ENCODE results near the gene RNLS. TPM values are rescaled to one million over a fixed set of nuclear protein-coding genes. Genes with fewer than 3 reads are reported as not detected.
"Not testable (repeated sequence)": the region's sequence is repeated elsewhere in the genome, so short reads cannot be mapped to it uniquely, and the experiment has no call there.

RNLS gene
- total RNA-seq, 1 experiment from 2014 or later: 8.1 TPM

DNA sequence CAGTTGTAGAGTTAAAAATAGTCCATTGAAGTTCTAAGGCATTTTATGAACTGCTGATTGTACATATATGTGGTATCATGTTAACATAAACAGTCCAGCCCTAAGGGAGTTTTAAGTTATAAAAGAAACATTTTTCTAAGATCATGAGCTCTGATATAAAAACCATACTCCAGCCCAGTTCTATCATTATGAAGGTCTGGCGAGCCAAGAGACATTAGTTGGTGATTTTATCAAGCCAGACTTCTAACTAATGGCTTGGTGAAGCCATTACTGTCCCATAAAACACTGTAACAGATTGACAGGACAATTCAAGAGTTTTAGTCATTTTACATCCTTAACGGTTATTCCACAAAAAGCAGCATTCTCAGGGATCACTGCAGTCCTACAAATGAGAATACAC is 221.6 kb downstream of the RNLS start:
- TF ChIP-seq EZH2 (IDR thresholded peaks at IDR 0.05; ENCODE audit: borderline replicate concordance, low read depth, low read length, poor library complexity, severe bottlenecking): no peak
- TF ChIP-seq, protein P1, sequence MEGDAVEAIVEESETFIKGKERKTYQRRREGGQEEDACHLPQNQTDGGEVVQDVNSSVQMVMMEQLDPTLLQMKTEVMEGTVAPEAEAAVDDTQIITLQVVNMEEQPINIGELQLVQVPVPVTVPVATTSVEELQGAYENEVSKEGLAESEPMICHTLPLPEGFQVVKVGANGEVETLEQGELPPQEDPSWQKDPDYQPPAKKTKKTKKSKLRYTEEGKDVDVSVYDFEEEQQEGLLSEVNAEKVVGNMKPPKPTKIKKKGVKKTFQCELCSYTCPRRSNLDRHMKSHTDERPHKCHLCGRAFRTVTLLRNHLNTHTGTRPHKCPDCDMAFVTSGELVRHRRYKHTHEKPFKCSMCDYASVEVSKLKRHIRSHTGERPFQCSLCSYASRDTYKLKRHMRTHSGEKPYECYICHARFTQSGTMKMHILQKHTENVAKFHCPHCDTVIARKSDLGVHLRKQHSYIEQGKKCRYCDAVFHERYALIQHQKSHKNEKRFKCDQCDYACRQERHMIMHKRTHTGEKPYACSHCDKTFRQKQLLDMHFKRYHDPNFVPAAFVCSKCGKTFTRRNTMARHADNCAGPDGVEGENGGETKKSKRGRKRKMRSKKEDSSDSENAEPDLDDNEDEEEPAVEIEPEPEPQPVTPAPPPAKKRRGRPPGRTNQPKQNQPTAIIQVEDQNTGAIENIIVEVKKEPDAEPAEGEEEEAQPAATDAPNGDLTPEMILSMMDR (conservative IDR thresholded peaks at IDR 0.05; ENCODE audit: low read depth, low read length): no peak
- H3K9me3 ChIP-seq (ENCODE audit: low read depth, low read length, poor library complexity, severe bottlenecking): no peaks in the 10 kb centered on the region
- ChIA-PET POLR2A (ENCODE audit: low non-redundant PET) (no interaction called here), CTCF (no interaction called here)
- no TSS peak for BruUV-seq (replicated peaks)
- no peaks in the 10 kb centered on the region for H3K4me1 ChIP-seq (ENCODE audit: insufficient read depth, low read length, poor library complexity, severe bottlenecking)
- H3K36me3 ChIP-seq (ENCODE audit: insufficient read depth, low read length, poor library complexity, severe bottlenecking): no peaks in the 10 kb centered on the region
- H3K27ac ChIP-seq (ENCODE audit: low read depth, low read length, poor library complexity, severe bottlenecking): no peak overlapping the region
- no peak for DNase-seq (ENCODE audit: low spot score)
- no peaks in the 10 kb centered on the region for H3K27me3 ChIP-seq (replicated peaks; ENCODE audit: insufficient read depth, low read depth, low read length, poor library complexity)
- intact Hi-C loops (cut with micrococcal nuclease; ENCODE audit: unreplicated experiment): no loop called here
- no peak overlapping the region for H3K4me3 ChIP-seq (ENCODE audit: low read depth, low read length, poor library complexity, severe bottlenecking)

DNA sequence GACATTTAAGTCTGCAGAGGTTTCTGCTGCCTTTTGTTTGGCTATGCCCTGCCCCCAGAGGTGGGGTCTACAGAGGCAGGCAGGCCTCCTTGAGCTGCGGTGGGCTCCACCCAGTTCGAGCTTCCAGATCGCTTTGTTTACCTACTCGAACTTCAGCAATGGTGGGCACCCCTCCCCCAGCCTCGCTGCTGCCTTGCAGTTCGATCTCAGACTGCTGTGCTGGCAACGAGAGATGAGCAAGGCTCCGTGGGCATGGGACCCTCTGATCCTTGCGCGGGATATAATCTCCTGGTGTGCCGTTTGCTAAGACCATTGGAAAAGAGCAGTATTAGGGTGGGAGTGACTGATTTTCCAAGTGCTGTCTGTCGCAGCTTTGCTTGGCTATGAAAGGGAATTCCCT is 227.4 kb downstream of the RNLS start:
- H3K4me3 ChIP-seq (ENCODE audit: low read depth, low read length, poor library complexity, severe bottlenecking); H3K36me3 ChIP-seq (ENCODE audit: insufficient read depth, low read length, poor library complexity, severe bottlenecking); POLR2A ChIA-PET (ENCODE audit: low non-redundant PET); H3K9me3 ChIP-seq (ENCODE audit: low read depth, low read length, poor library complexity, severe bottlenecking); H3K27ac ChIP-seq (ENCODE audit: low read depth, low read length, poor library complexity, severe bottlenecking); intact Hi-C loops (cut with micrococcal nuclease; ENCODE audit: unreplicated experiment); BruUV-seq (replicated peaks); H3K4me1 ChIP-seq (ENCODE audit: insufficient read depth, low read length, poor library complexity, severe bottlenecking); DNase-seq (ENCODE audit: low spot score); H3K27me3 ChIP-seq (replicated peaks; ENCODE audit: insufficient read depth, low read depth, low read length, poor library complexity); CTCF ChIA-PET: not testable (repeated sequence)

DNA sequence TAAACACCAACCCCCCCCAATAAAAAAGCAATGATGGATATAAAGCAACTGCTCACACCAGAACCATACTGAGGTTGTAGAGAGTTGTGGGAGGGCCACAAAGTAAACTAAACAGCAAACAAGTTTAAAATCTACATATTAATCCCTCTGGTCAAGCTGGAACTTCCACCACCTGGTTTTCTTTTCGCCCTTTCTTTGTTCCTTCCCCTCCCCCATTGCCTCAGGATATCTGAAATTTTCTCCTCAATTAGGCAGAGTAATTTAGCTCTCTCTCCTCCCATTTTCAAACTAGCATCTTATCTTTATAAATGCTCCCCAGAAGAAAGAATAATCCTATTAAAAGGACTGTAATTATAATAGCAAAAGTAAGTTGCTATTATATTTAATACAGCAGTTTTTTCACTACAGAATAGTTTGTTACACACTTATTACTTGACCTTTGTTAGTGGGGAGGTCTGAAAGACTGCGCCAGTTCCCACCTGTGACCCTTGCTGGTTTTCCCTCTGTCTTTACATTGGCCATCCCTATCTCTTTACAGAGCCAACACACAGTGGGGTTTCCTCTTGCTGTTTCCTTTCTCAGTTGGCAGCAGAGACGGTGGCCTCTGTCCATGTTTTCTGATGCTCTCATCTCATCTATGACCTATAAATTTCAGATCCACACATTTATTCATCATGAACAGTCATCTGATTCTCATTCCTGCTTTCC is 235.4 kb downstream of the RNLS start:
- intact Hi-C loops (cut with micrococcal nuclease; ENCODE audit: unreplicated experiment): no loop called here
- Histone ChIP-seq H3K36me3 (ENCODE audit: insufficient read depth, low read length, poor library complexity, severe bottlenecking) (no peaks in the 10 kb centered on the region), H3K27ac (ENCODE audit: low read depth, low read length, poor library complexity, severe bottlenecking) (no peak overlapping the region), H3K4me1 (ENCODE audit: insufficient read depth, low read length, poor library complexity, severe bottlenecking) (no peaks in the 10 kb centered on the region), H3K4me3 (ENCODE audit: low read depth, low read length, poor library complexity, severe bottlenecking) (no peak overlapping the region), H3K27me3 (replicated peaks; ENCODE audit: insufficient read depth, low read depth, low read length, poor library complexity) (no peaks in the 10 kb centered on the region), H3K9me3 (ENCODE audit: low read depth, low read length, poor library complexity, severe bottlenecking) (no peaks in the 10 kb centered on the region)
- BruUV-seq (replicated peaks): no TSS peak
- POLR2A ChIA-PET (ENCODE audit: low non-redundant PET): no interaction called here
- CTCF ChIA-PET: no interaction called here
- DNase-seq (ENCODE audit: low spot score): peak; percentile 15
- TF ChIP-seq, protein P1 (conservative IDR thresholded peaks at IDR 0.05; ENCODE audit: low read depth, low read length): no peak
- no peak for TF ChIP-seq EZH2 (IDR thresholded peaks at IDR 0.05; ENCODE audit: borderline replicate concordance, low read depth, low read length, poor library complexity, severe bottlenecking)

DNA sequence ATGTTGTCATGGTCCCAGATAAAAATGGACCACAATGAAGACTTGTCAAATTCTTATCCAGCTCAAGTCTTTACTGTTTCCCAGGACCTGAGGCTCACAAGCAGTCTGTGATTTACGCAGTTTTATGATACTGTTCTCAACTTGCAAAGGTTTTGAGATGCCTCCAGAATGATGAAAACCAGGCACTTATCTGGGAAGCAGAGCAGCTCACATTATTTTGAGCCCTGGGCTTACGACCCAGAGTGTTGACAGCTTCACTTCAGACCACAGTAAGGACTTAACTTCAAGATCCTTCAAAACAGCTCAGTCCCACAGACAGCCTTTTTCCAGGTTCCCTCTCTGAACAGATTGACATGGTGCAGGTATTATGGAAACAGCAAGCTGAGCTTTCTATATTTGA is 236.1 kb downstream of the RNLS start:
- Histone ChIP-seq H3K27ac (ENCODE audit: low read depth, low read length, poor library complexity, severe bottlenecking) (no peak overlapping the region), H3K9me3 (ENCODE audit: low read depth, low read length, poor library complexity, severe bottlenecking) (no peaks in the 10 kb centered on the region), H3K27me3 (replicated peaks; ENCODE audit: insufficient read depth, low read depth, low read length, poor library complexity) (no peaks in the 10 kb centered on the region), H3K4me3 (ENCODE audit: low read depth, low read length, poor library complexity, severe bottlenecking) (no peak overlapping the region), H3K4me1 (ENCODE audit: insufficient read depth, low read length, poor library complexity, severe bottlenecking) (no peaks in the 10 kb centered on the region), H3K36me3 (ENCODE audit: insufficient read depth, low read length, poor library complexity, severe bottlenecking) (no peaks in the 10 kb centered on the region)
- ChIA-PET POLR2A (ENCODE audit: low non-redundant PET) (no interaction called here), CTCF (no interaction called here)
- DNase-seq (ENCODE audit: low spot score): no peak
- BruUV-seq (replicated peaks): no TSS peak
- no peak for TF ChIP-seq EZH2 (IDR thresholded peaks at IDR 0.05; ENCODE audit: borderline replicate concordance, low read depth, low read length, poor library complexity, severe bottlenecking)
- TF ChIP-seq, protein P1 (conservative IDR thresholded peaks at IDR 0.05; ENCODE audit: low read depth, low read length): no peak
- intact Hi-C loops (cut with micrococcal nuclease; ENCODE audit: unreplicated experiment): no loop called here

Measured in A673 (cell line).